ENCODE results near the gene SPINT1.

SPINT1 gene

DNA sequence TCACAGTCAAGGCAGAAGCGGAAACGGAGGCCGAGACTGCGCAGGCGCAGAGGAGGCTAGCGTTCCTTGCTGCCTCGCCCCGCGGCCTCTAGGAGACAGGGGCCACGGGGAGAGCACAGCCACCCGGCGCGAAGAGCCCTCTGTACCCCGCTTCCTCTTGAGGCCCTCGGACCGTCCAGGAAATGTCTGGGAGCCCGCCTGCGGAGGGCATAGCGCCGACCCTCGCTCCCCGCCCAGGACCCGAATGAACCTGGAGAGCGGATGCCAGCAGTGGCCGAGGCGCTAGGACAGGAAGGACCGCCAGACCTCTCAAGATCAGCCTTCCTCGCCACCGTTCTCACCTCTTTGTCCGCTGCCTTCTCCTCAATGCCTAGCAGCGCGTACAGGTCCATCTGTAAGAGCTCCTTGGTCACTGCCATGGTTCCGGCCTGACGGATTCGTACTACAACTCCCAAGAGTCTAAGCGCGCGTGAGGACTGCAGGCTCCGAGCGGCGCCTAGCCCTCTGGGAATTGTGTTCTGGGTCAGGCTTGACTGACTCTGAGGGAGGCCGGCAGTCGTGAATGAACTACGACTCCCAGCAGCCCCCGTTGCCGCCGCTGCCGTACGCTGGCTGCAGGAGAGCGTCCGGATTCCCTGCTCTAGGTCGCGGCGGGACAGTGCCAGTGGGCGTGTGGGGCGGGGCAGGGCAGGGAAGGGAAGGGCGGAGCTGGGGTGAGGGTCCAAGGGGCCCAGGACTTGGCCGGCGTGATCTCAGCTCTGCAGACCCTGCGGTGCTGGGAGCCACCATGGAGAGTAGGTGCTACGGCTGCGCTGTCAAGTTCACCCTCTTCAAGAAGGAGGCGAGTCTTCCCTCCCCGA lies 36.6 kb upstream of the SPINT1 start, which contains the start of the genes DNAJC17 and ZFYVE19:
Gene DNAJC17, minus strand, starts transcription at position 446 of the 860 bp plus-strand sequence. Its CDS starts 27 bp downstream, at position 419.
Gene ZFYVE19, plus strand, starts transcription at position 62 of the 860 bp plus-strand sequence. Its CDS starts 501 bp downstream, at position 563.
- Histone ChIP-seq H3K9me3 (ENCODE audit: insufficient read depth, low read length) (no peaks in the 10 kb centered on the region), H3K79me2 (ENCODE audit: low read length) (peaks cover 10% of the 10 kb centered on the region), H4K20me1 (ENCODE audit: insufficient read depth, low read length) (no peaks in the 10 kb centered on the region), H2AFZ (ENCODE audit: low read depth, low read length) (peak within 1 kb of the TSS; percentile 93), H3K27ac (ENCODE audit: low read length) (peak within 1 kb of the TSS; percentile 79), H3K27me3 (ENCODE audit: low read depth, low read length) (no peaks in the 10 kb centered on the region), H3K4me3 (ENCODE audit: low read length) (peak within 1 kb of the TSS; percentile 83), H3K4me2 (ENCODE audit: low read length) (peak within 1 kb of the TSS; percentile 95), H3K4me1 (ENCODE audit: low read length) (peaks cover 12% of the 10 kb centered on the region), H3K9ac (ENCODE audit: low read length) (peak within 1 kb of the TSS; percentile 94), H3K36me3 (replicated peaks; ENCODE audit: low read depth, low read length) (no peaks in the 10 kb centered on the region)
- TF ChIP-seq EZH2phosphoT487 (IDR thresholded peaks at IDR 0.05; ENCODE audit: low read depth), result no peak
- TF ChIP-seq, protein P1, sequence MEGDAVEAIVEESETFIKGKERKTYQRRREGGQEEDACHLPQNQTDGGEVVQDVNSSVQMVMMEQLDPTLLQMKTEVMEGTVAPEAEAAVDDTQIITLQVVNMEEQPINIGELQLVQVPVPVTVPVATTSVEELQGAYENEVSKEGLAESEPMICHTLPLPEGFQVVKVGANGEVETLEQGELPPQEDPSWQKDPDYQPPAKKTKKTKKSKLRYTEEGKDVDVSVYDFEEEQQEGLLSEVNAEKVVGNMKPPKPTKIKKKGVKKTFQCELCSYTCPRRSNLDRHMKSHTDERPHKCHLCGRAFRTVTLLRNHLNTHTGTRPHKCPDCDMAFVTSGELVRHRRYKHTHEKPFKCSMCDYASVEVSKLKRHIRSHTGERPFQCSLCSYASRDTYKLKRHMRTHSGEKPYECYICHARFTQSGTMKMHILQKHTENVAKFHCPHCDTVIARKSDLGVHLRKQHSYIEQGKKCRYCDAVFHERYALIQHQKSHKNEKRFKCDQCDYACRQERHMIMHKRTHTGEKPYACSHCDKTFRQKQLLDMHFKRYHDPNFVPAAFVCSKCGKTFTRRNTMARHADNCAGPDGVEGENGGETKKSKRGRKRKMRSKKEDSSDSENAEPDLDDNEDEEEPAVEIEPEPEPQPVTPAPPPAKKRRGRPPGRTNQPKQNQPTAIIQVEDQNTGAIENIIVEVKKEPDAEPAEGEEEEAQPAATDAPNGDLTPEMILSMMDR (IDR thresholded peaks at IDR 0.05; ENCODE audit: low read depth, low read length), result no peak

DNA sequence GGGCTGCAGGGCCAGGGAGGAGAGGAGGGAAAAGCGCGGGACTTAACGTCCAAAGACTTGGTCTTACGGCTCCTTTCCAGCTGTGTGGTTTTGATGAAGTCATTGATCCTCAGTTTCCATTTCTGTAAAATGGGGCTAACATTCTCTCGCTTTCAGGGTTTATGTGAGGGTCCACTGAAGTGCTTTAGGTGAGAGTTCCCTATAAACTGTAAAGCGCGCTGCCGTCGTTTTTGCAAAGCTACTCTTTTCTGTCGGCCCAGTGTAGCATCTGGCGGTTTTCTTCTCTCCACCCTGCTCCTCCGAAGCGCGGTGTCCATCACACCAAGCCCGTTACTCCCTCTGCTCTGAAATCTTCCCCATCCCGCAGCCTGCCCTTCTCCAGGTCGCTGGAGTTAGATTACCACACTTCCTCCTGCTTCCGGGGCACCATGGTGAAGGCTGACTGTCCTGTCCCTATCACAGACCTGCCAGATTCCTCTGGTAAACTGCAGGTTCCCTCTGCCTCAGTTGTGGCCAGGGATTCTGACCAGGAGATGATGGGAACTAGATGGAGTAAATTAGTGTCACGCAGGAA lies 35.9 kb upstream of the SPINT1 start:
- Histone ChIP-seq H3K27me3 (ENCODE audit: low read depth, low read length) (no peaks in the 10 kb centered on the region), H3K4me2 (ENCODE audit: low read length) (peak overlapping the region; percentile 86), H3K79me2 (ENCODE audit: low read length) (peaks cover 10% of the 10 kb centered on the region), H3K4me3 (ENCODE audit: low read length) (peak overlapping the region; percentile 83), H2AFZ (ENCODE audit: low read depth, low read length) (peak overlapping the region; percentile 48), H3K36me3 (replicated peaks; ENCODE audit: low read depth, low read length) (no peaks in the 10 kb centered on the region), H3K9me3 (ENCODE audit: insufficient read depth, low read length) (no peaks in the 10 kb centered on the region), H4K20me1 (ENCODE audit: insufficient read depth, low read length) (no peaks in the 10 kb centered on the region), H3K27ac (ENCODE audit: low read length) (no peak overlapping the region), H3K4me1 (ENCODE audit: low read length) (peaks cover 12% of the 10 kb centered on the region), H3K9ac (ENCODE audit: low read length) (peak overlapping the region; percentile 62)
- TF ChIP-seq EZH2phosphoT487 (IDR thresholded peaks at IDR 0.05; ENCODE audit: low read depth), result no peak
- TF ChIP-seq, protein P1 (IDR thresholded peaks at IDR 0.05; ENCODE audit: low read depth, low read length), result no peak

DNA sequence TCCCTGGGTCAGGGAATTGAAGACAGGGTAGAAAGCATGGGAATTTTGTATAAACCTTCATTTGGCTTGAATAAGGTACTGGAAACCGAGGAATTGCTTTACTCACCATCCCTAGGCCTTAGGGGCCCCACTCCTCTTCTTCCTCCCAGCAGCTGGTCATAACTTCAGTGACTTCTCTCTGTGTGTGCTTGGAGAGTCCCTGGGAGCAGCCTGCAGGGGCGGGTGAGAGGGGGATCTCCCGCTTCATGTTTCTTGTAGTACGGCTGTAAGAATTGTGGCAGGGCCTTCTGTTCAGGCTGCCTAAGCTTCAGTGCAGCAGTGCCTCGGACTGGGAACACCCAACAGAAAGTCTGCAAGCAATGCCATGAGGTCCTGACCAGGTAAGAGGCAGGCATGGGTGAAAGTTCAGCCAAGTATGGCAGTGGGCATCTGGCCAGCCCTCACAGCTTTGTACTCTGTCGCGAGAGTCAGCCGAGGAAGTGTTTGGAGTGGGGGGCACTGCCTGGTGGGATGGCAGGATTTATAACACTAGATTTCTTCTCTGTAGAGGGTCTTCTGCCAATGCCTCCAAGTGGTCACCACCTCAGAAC lies 34.9 kb upstream of the SPINT1 start:
- H3K4me3 ChIP-seq (ENCODE audit: low read length), result no peak overlapping the region
- H3K9ac ChIP-seq (ENCODE audit: low read length), result no peak overlapping the region
- no peak overlapping the region for H3K4me2 ChIP-seq (ENCODE audit: low read length)

More for the DNA sequence above, 34.9 kb upstream of the SPINT1 start:
- no peaks in the 10 kb centered on the region for H4K20me1 ChIP-seq (ENCODE audit: insufficient read depth, low read length)
- TF ChIP-seq EZH2phosphoT487 (IDR thresholded peaks at IDR 0.05; ENCODE audit: low read depth), result no peak
- TF ChIP-seq, protein P1 (IDR thresholded peaks at IDR 0.05; ENCODE audit: low read depth, low read length), result no peak
- H3K79me2 ChIP-seq (ENCODE audit: low read length), result peaks cover 10% of the 10 kb centered on the region
- no peak overlapping the region for H3K27ac ChIP-seq (ENCODE audit: low read length)
- H3K36me3 ChIP-seq (replicated peaks; ENCODE audit: low read depth, low read length), result no peaks in the 10 kb centered on the region
- H3K27me3 ChIP-seq (ENCODE audit: low read depth, low read length), result no peaks in the 10 kb centered on the region
- no peaks in the 10 kb centered on the region for H3K9me3 ChIP-seq (ENCODE audit: insufficient read depth, low read length)
- peaks cover 12% of the 10 kb centered on the region for H3K4me1 ChIP-seq (ENCODE audit: low read length)
- no peak overlapping the region for H2AFZ ChIP-seq (ENCODE audit: low read depth, low read length)
